ENCODE data around the gene DIAPH1.

DNA sequence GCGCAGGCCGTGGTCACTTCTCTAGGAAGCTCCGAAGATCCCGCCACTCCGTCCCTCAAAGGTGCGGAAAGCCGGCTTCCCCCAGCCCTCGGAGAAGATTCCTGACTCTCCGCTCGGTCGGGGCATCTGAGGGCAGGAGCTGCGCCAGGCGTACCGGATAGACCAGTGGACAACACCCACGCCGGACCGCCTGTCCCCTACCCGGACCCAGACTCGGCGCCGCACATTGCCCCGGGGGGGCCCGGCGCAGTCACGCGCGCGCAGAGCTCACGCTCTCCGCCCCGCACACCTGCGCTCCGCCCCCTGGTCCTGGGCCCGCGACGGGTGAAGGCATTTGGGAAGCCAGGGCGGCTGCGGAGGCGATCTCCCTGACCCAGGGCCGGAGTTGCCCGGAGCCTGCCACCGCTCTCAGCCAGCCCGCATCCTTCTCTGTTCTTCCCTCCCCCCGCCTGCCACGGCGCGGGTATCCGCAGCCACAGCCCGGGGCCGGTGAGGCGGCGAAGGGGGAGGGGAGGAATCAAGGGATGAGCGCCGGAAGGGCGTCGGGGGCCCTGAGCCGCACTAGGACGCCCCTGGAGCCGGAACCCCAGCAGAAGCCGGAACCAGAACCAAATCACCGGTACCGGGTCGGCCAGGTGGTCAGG lies 18.4 kb upstream of the DIAPH1 start:
- TF ChIP-seq, protein P1, sequence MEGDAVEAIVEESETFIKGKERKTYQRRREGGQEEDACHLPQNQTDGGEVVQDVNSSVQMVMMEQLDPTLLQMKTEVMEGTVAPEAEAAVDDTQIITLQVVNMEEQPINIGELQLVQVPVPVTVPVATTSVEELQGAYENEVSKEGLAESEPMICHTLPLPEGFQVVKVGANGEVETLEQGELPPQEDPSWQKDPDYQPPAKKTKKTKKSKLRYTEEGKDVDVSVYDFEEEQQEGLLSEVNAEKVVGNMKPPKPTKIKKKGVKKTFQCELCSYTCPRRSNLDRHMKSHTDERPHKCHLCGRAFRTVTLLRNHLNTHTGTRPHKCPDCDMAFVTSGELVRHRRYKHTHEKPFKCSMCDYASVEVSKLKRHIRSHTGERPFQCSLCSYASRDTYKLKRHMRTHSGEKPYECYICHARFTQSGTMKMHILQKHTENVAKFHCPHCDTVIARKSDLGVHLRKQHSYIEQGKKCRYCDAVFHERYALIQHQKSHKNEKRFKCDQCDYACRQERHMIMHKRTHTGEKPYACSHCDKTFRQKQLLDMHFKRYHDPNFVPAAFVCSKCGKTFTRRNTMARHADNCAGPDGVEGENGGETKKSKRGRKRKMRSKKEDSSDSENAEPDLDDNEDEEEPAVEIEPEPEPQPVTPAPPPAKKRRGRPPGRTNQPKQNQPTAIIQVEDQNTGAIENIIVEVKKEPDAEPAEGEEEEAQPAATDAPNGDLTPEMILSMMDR (conservative IDR thresholded peaks at IDR 0.05) = no peak
- TF ChIP-seq EZH2 (IDR thresholded peaks at IDR 0.05; ENCODE audit: low read depth) = no peak

Data from PC-9 (cell line).